Measurements from ENCODE around the gene NACC2.

DNA sequence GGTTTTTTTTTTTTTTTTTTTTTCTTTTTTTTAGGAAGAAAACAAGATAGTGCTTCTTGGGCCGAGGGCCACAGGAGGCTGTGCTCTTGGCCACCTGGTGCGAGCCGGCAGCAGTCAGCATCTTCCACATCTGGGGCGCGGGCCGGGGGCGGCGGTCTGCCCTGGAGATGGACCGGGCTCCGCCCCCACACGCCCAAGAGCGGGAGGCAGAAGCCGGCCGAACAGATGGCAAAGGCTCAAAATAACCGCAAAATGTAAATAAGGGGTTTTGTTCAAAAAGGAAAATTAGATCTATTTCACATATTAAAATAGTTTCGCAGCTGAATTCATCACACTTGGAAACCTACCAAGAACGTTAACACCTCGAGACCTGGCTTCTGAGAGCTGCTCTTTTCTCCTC, 82.4 kb downstream of the NACC2 start:
- TF ChIP-seq, protein P1, sequence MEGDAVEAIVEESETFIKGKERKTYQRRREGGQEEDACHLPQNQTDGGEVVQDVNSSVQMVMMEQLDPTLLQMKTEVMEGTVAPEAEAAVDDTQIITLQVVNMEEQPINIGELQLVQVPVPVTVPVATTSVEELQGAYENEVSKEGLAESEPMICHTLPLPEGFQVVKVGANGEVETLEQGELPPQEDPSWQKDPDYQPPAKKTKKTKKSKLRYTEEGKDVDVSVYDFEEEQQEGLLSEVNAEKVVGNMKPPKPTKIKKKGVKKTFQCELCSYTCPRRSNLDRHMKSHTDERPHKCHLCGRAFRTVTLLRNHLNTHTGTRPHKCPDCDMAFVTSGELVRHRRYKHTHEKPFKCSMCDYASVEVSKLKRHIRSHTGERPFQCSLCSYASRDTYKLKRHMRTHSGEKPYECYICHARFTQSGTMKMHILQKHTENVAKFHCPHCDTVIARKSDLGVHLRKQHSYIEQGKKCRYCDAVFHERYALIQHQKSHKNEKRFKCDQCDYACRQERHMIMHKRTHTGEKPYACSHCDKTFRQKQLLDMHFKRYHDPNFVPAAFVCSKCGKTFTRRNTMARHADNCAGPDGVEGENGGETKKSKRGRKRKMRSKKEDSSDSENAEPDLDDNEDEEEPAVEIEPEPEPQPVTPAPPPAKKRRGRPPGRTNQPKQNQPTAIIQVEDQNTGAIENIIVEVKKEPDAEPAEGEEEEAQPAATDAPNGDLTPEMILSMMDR (optimal IDR thresholded peaks at IDR 0.05 in 1 of 3, IDR thresholded peaks at IDR 0.05 in 1 of 3, conservative IDR thresholded peaks at IDR 0.05 in 1 of 3; ENCODE audit: extremely low read depth in 1 of 3, insufficient read depth in 2 of 3, low read length in 3 of 3): no peak
- TF ChIP-seq EZH2 (IDR thresholded peaks at IDR 0.05; ENCODE audit: low read length): no peak
